NT2/D1 (cell line): ENCODE results near the gene EVPLL.
"Not testable (repeated sequence)": the region's sequence is repeated elsewhere in the genome, so short reads cannot be mapped to it uniquely, and the experiment has no call there.

Experiments
- SUZ12 ChIP-seq: IDR thresholded peaks from 2 replicates; pipeline ENCODE4 v1.6.1; 2011; ENCODE audit not compliant: insufficient read length, insufficient read depth; ENCODE audit errors: extremely low read depth
- YY1 ChIP-seq: IDR thresholded peaks from 2 replicates; pipeline ENCODE4 v1.6.1; 2011; ENCODE audit not compliant: insufficient read length, insufficient read depth
- ZNF274 ChIP-seq: IDR thresholded peaks from 2 replicates; pipeline ENCODE4 v1.6.1; 2011; ENCODE audit warnings: mild to moderate bottlenecking, low read depth, low read length

- not testable (repeated sequence) for TF ChIP-seq YY1, SUZ12, ZNF274
Observed at GRCh38 chr17:18426639-18427038, 49.1 kb downstream of the EVPLL start.
